NAMALWA (cell line): Measurements from ENCODE around the gene TIRAP.
A peak's percentile ranks its signal among the peaks of the same experiment; 100 is the strongest.
"Not testable (repeated sequence)": the region's sequence is repeated elsewhere in the genome, so short reads cannot be mapped to it uniquely, and the experiment has no call there.

Experiments
- DNase-seq: peaks from one replicate; pipeline ENCODE4 v3.0.0-alpha.2; 2015; ENCODE audit warnings: low spot score

The TIRAP gene

GRCh38 chr11:126284829-126285228 lies 1.9 kb downstream of the TIRAP start:
- DNase-seq, result peak; percentile 90

GRCh38 chr11:126288237-126288636 lies 5.3 kb downstream of the TIRAP start:
- no peak for DNase-seq

GRCh38 chr11:126290887-126291286 lies 8.0 kb downstream of the TIRAP start:
- DNase-seq, result no peak

- no peak for DNase-seq
Observed at GRCh38 chr11:126293726-126294125, 10.8 kb downstream of the TIRAP start.

GRCh38 chr11:126297004-126297403 lies 14.1 kb downstream of the TIRAP start:
- DNase-seq, result no peak

GRCh38 chr11:126303623-126304456 lies 20.9 kb downstream of the TIRAP start, which contains the start of gene DCPS:
DCPS (plus strand) TSS chr11:126304060; CDS start chr11:126304081, 21 bp downstream.
- peak; percentile 86 for DNase-seq

- DNase-seq, result no peak
Observed at GRCh38 chr11:126304457-126305075, 21.7 kb downstream of the TIRAP start.

GRCh38 chr11:126305699-126306098 lies 22.8 kb downstream of the TIRAP start:
- peak; percentile 47 for DNase-seq

- DNase-seq, result peak; percentile 71
Observed at GRCh38 chr11:126307706-126308105, 24.8 kb downstream of the TIRAP start.

- no peak for DNase-seq
Observed at GRCh38 chr11:126308271-126308671, 25.4 kb downstream of the TIRAP start.

- DNase-seq, result not testable (repeated sequence)
Observed at GRCh38 chr11:126308771-126309170, 25.9 kb downstream of the TIRAP start.

- peak; percentile 76 for DNase-seq
Observed at GRCh38 chr11:126310200-126310991, 27.5 kb downstream of the TIRAP start.

GRCh38 chr11:126310992-126311310 lies 28.1 kb downstream of the TIRAP start:
- DNase-seq, result no peak

GRCh38 chr11:126311401-126312291 lies 28.8 kb downstream of the TIRAP start:
- DNase-seq, result no peak

GRCh38 chr11:126312961-126313360 lies 30.1 kb downstream of the TIRAP start:
- no peak for DNase-seq

- DNase-seq, result no peak
Observed at GRCh38 chr11:126313826-126314225, 30.9 kb downstream of the TIRAP start.

- no peak for DNase-seq
Observed at GRCh38 chr11:126317432-126317755, 34.5 kb downstream of the TIRAP start.

- DNase-seq, result no peak
Observed at GRCh38 chr11:126317756-126318573, 35.1 kb downstream of the TIRAP start.

GRCh38 chr11:126318574-126319373 lies 35.9 kb downstream of the TIRAP start:
- DNase-seq, result peak; percentile 17

- no peak for DNase-seq
Observed at GRCh38 chr11:126319374-126319740, 36.5 kb downstream of the TIRAP start.
